Activated CD4-positive, alpha-beta T cell treated with anti-CD3 and anti-CD28 coated beads, Interleukin-2, amount 10 ng/mL, durations not matched to agents 7 days and 5 days (primary cell): Measurements from ENCODE around the gene NBAS. TPM values are rescaled to one million over a fixed set of nuclear protein-coding genes. Genes with fewer than 3 reads are reported as not detected.
"Not testable (repeated sequence)": the region's sequence is repeated elsewhere in the genome, so short reads cannot be mapped to it uniquely, and the experiment has no call there.

ENCODE experiments used
- CTCF ChIA-PET: fragments of 350-600 bp; sonication (Branson Sonifier 250); formaldehyde crosslinking; loops from one replicate; lab custom pipeline; 2021; ENCODE audit warnings: antibody characterized with exemption; lab: Charles Lee
- POLR2A ChIA-PET: fragments of 350-600 bp; sonication (Branson Sonifier 250); formaldehyde crosslinking; loops from one replicate; lab custom pipeline; 2021; ENCODE audit warnings: antibody characterized with exemption; lab: Charles Lee
- DNase-seq: peaks from one replicate; pipeline ENCODE4 v3.0.0-alpha.2; 2020
- H3K27ac Mint-ChIP-seq: one replicate; pipeline ENCODE4 v1.8.0; 2021; ENCODE audit warnings: mild to moderate bottlenecking, moderate library complexity, mixed read lengths
- H3K27me3 Mint-ChIP-seq: one replicate; pipeline ENCODE4 v1.8.0; 2021; ENCODE audit warnings: mixed read lengths
- H3K36me3 Mint-ChIP-seq: one replicate; pipeline ENCODE4 v1.8.0; 2021; ENCODE audit warnings: low read depth, mixed read lengths
- H3K4me1 Mint-ChIP-seq: one replicate; pipeline ENCODE4 v1.8.0; 2021; ENCODE audit warnings: mixed read lengths
- H3K4me3 Mint-ChIP-seq: one replicate; pipeline ENCODE4 v1.8.0; 2021; ENCODE audit warnings: mild to moderate bottlenecking, moderate library complexity, mixed read lengths
- H3K9me3 Mint-ChIP-seq: one replicate; pipeline ENCODE4 v1.8.0; 2021; ENCODE audit warnings: mixed read lengths
- total RNA-seq, 2 experiments: library from RNA; stranded (reverse); gene quantifications; one replicate each; pipeline ENCODE4 v1.2.3, GENCODE V29; 2021

The NBAS gene
- total RNA-seq, 2 experiments from 2014 or later, result 33.0 to 36.5 TPM

- Mint-ChIP-seq H3K27me3 (no peaks in the 10 kb centered on the region), H3K9me3 (no peaks in the 10 kb centered on the region), H3K36me3 (peaks cover 16% of the 10 kb centered on the region), H3K4me1 (no peaks in the 10 kb centered on the region), H3K27ac (no peak overlapping the region), H3K4me3 (no peak overlapping the region)
- no peak for DNase-seq
- ChIA-PET CTCF (no interaction called here), POLR2A (no interaction called here)
Measured at GRCh38 chr2:15273452-15273851, 287.7 kb downstream of the NBAS start.

GRCh38 chr2:15272942-15273341, 288.2 kb downstream of the NBAS start:
- no peak for DNase-seq
- Mint-ChIP-seq H3K4me3 (no peak overlapping the region), H3K27me3 (no peaks in the 10 kb centered on the region), H3K4me1 (no peaks in the 10 kb centered on the region), H3K9me3 (no peaks in the 10 kb centered on the region), H3K36me3 (peaks cover 17% of the 10 kb centered on the region), H3K27ac (no peak overlapping the region)
- ChIA-PET POLR2A (no interaction called here), CTCF (interaction anchor here (0.8 kb wide), 1 partner anchor 9 kb away, joined by 3 read pairs; no protein-coding TSS in a partner anchor)

- no peak overlapping the region for H3K4me3 Mint-ChIP-seq
- H3K4me1 Mint-ChIP-seq, result no peaks in the 10 kb centered on the region
- CTCF ChIA-PET, result interaction anchor here (0.5 to 0.8 kb wide), 2 partner anchors 8 to 44 kb away, joined by 3 read pairs; no protein-coding TSS in a partner anchor
- DNase-seq, result no peak
- H3K27ac Mint-ChIP-seq, result no peak overlapping the region
- POLR2A ChIA-PET, result no interaction called here
- no peaks in the 10 kb centered on the region for H3K27me3 Mint-ChIP-seq
- H3K9me3 Mint-ChIP-seq, result no peaks in the 10 kb centered on the region
- H3K36me3 Mint-ChIP-seq, result peaks cover 17% of the 10 kb centered on the region
Measured at GRCh38 chr2:15271941-15272542, 289.1 kb downstream of the NBAS start.

GRCh38 chr2:15271276-15271675, 289.9 kb downstream of the NBAS start:
- ChIA-PET POLR2A (no interaction called here), CTCF (no interaction called here)
- Mint-ChIP-seq H3K36me3 (peaks cover 17% of the 10 kb centered on the region), H3K9me3 (no peaks in the 10 kb centered on the region), H3K4me3 (no peak overlapping the region), H3K27me3 (no peaks in the 10 kb centered on the region), H3K4me1 (no peaks in the 10 kb centered on the region), H3K27ac (no peak overlapping the region)
- DNase-seq, result no peak

GRCh38 chr2:15269043-15269442, 292.1 kb downstream of the NBAS start:
- ChIA-PET POLR2A (no interaction called here), CTCF (no interaction called here)
- H3K27me3 Mint-ChIP-seq, result no peaks in the 10 kb centered on the region
- peaks cover 5% of the 10 kb centered on the region for H3K36me3 Mint-ChIP-seq
- H3K27ac Mint-ChIP-seq, result no peak overlapping the region
- no peaks in the 10 kb centered on the region for H3K9me3 Mint-ChIP-seq
- no peak overlapping the region for H3K4me3 Mint-ChIP-seq
- no peaks in the 10 kb centered on the region for H3K4me1 Mint-ChIP-seq
- no peak for DNase-seq

GRCh38 chr2:15265889-15266288, 295.2 kb downstream of the NBAS start:
- no peak overlapping the region for H3K27ac Mint-ChIP-seq
- H3K4me1 Mint-ChIP-seq, result no peaks in the 10 kb centered on the region
- ChIA-PET CTCF (interaction anchor here (1.2 kb wide), 1 partner anchor 32 kb away, joined by 3 read pairs; no protein-coding TSS in a partner anchor), POLR2A (no interaction called here)
- H3K9me3 Mint-ChIP-seq, result no peaks in the 10 kb centered on the region
- no peak for DNase-seq
- peaks cover 6% of the 10 kb centered on the region for H3K36me3 Mint-ChIP-seq
- H3K4me3 Mint-ChIP-seq, result no peak overlapping the region
- H3K27me3 Mint-ChIP-seq, result no peaks in the 10 kb centered on the region

GRCh38 chr2:15263976-15264685, 297.0 kb downstream of the NBAS start:
- H3K4me3 Mint-ChIP-seq, result no peak overlapping the region
- CTCF ChIA-PET, result interaction anchor here (0.5 to 1.3 kb wide), 3 partner anchors 8 to 313 kb away, joined by 3 to 4 read pairs (median 3); no protein-coding TSS in a partner anchor
- H3K27me3 Mint-ChIP-seq, result no peaks in the 10 kb centered on the region
- no peaks in the 10 kb centered on the region for H3K4me1 Mint-ChIP-seq
- peaks cover 7% of the 10 kb centered on the region for H3K9me3 Mint-ChIP-seq
- peaks cover 15% of the 10 kb centered on the region for H3K36me3 Mint-ChIP-seq
- DNase-seq, result no peak
- POLR2A ChIA-PET, result no interaction called here
- no peak overlapping the region for H3K27ac Mint-ChIP-seq

GRCh38 chr2:15262792-15263191, 298.3 kb downstream of the NBAS start:
- ChIA-PET POLR2A (no interaction called here), CTCF (no interaction called here)
- Mint-ChIP-seq H3K4me3 (no peak overlapping the region), H3K4me1 (no peaks in the 10 kb centered on the region), H3K36me3 (peaks cover 18% of the 10 kb centered on the region), H3K27me3 (no peaks in the 10 kb centered on the region), H3K9me3 (peaks cover 10% of the 10 kb centered on the region), H3K27ac (no peak overlapping the region)
- DNase-seq, result no peak

- Mint-ChIP-seq H3K27me3 (no peaks in the 10 kb centered on the region), H3K27ac (no peak overlapping the region), H3K36me3 (peaks cover 20% of the 10 kb centered on the region), H3K4me3 (no peak overlapping the region), H3K9me3 (peaks cover 11% of the 10 kb centered on the region), H3K4me1 (no peaks in the 10 kb centered on the region)
- ChIA-PET CTCF (interaction anchor here (1.2 kb wide), 1 partner anchor 9 kb away, joined by 3 read pairs; no protein-coding TSS in a partner anchor), POLR2A (no interaction called here)
- DNase-seq, result no peak
Measured at GRCh38 chr2:15260835-15261234, 300.3 kb downstream of the NBAS start.

- Mint-ChIP-seq H3K27ac (no peak overlapping the region), H3K27me3 (no peaks in the 10 kb centered on the region), H3K9me3 (peaks cover 14% of the 10 kb centered on the region), H3K4me1 (no peaks in the 10 kb centered on the region), H3K4me3 (no peak overlapping the region), H3K36me3 (peaks cover 21% of the 10 kb centered on the region)
- ChIA-PET CTCF (interaction anchor here (1.2 kb wide), 1 partner anchor 9 kb away, joined by 3 read pairs; no protein-coding TSS in a partner anchor), POLR2A (no interaction called here)
- DNase-seq, result no peak
Measured at GRCh38 chr2:15260196-15260595, 300.9 kb downstream of the NBAS start.

- Mint-ChIP-seq H3K9me3 (peaks cover 14% of the 10 kb centered on the region), H3K4me3 (no peak overlapping the region), H3K27ac (no peak overlapping the region), H3K36me3 (peaks cover 19% of the 10 kb centered on the region), H3K4me1 (no peaks in the 10 kb centered on the region), H3K27me3 (no peaks in the 10 kb centered on the region)
- no peak for DNase-seq
- POLR2A ChIA-PET, result no interaction called here
- CTCF ChIA-PET, result no interaction called here
Measured at GRCh38 chr2:15259356-15259756, 301.8 kb downstream of the NBAS start.

- Mint-ChIP-seq H3K9me3 (peaks cover 14% of the 10 kb centered on the region), H3K36me3 (peaks cover 19% of the 10 kb centered on the region)
- H3K27ac Mint-ChIP-seq, H3K4me1 Mint-ChIP-seq, H3K27me3 Mint-ChIP-seq, CTCF ChIA-PET, H3K4me3 Mint-ChIP-seq, POLR2A ChIA-PET, DNase-seq: not testable (repeated sequence)
Measured at GRCh38 chr2:15258385-15258784, 302.7 kb downstream of the NBAS start.

- no peaks in the 10 kb centered on the region for H3K4me1 Mint-ChIP-seq
- ChIA-PET CTCF (no interaction called here), POLR2A (no interaction called here)
- H3K27ac Mint-ChIP-seq, result no peak overlapping the region
- no peaks in the 10 kb centered on the region for H3K27me3 Mint-ChIP-seq
- DNase-seq, result no peak
- peaks cover 14% of the 10 kb centered on the region for H3K36me3 Mint-ChIP-seq
- H3K9me3 Mint-ChIP-seq, result peaks cover 11% of the 10 kb centered on the region
- no peak overlapping the region for H3K4me3 Mint-ChIP-seq
Measured at GRCh38 chr2:15253835-15254286, 307.3 kb downstream of the NBAS start.
